Memory B cell (primary cell): ENCODE results near the gene C18orf32.
"Not testable (repeated sequence)": the region's sequence is repeated elsewhere in the genome, so short reads cannot be mapped to it uniquely, and the experiment has no call there.

Source experiments
- ATAC-seq: fragments of 150-1000 bp; cut with Tn5 transposase; 2 replicates; pipeline ENCODE4 v1.10.0; 2021; ENCODE audit warnings: low read depth, mild to moderate bottlenecking, moderate library complexity
- DNase-seq, 2 donors: peaks; one replicate each; pipeline ENCODE4 v3.0.0; 2022; ENCODE audit warnings: low spot score in 2 of 2
- H3K27ac Mint-ChIP-seq: one replicate; pipeline ENCODE4 v1.8.0; 2022; ENCODE audit warnings: mild to moderate bottlenecking, moderate library complexity, mixed read lengths
- H3K27me3 Mint-ChIP-seq: one replicate; pipeline ENCODE4 v1.8.0; 2022; ENCODE audit warnings: mixed read lengths
- H3K36me3 Mint-ChIP-seq: one replicate; pipeline ENCODE4 v1.8.0; 2022; ENCODE audit warnings: mild to moderate bottlenecking, mixed read lengths
- H3K4me1 Mint-ChIP-seq: one replicate; pipeline ENCODE4 v1.8.0; 2022; ENCODE audit warnings: mixed read lengths
- H3K4me3 Mint-ChIP-seq: one replicate; pipeline ENCODE4 v1.8.0; 2022; ENCODE audit warnings: mild to moderate bottlenecking, moderate library complexity, mixed read lengths
- H3K9me3 Mint-ChIP-seq: one replicate; pipeline ENCODE4 v1.8.0; 2022; ENCODE audit warnings: mixed read lengths

The C18orf32 gene

DNA sequence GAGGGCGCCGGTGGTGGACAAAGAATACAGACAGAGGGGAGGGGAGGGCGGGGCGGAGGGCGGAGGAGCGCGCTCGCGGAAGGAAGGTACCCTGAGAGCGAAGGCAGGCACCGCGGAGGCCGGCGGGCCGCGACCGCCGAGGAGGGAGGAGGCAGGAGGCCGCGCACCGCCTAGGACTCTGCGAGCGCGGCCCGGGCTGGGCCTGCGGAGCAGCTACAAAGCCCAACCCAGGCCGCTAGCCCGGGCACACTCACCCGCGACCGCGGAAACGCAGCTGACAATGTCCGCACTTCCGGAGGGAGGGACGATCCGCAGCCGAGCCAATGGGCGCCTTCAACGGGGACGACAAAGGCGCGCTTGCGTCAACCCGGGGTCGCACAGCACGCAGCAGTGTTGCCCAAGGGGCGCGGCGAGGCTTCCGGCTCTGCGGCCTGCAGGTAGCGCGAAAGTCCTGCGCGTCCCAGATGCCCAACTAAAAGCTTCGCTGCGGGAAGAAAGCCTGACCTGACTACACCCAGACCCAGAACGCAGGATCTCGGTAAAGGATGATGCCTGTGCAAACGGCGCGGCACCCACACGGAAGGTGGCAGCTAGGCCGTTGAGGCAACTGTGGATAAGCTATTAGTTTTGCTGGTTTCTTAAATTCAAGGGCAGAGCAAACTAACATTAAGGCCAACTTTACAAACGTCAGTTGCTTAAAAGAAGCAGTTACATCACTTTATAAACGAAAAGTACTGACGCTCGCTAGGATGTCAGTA is at the start of gene C18orf32:
Gene C18orf32 (minus strand): TSS at position 282 of the 758 bp plus-strand sequence. CDS start 3,486 bp downstream, outside the sequence.
- peak; percentile 92 to 94 for DNase-seq
- Mint-ChIP-seq H3K4me3 (peak within 1 kb of the TSS; percentile 98), H3K27me3 (no peaks in the 10 kb centered on the region), H3K27ac (peak within 1 kb of the TSS; percentile 98), H3K36me3 (peaks cover 27% of the 10 kb centered on the region), H3K9me3 (no peaks in the 10 kb centered on the region), H3K4me1 (peaks cover 32% of the 10 kb centered on the region)
- peak; percentile 90 for ATAC-seq

DNA sequence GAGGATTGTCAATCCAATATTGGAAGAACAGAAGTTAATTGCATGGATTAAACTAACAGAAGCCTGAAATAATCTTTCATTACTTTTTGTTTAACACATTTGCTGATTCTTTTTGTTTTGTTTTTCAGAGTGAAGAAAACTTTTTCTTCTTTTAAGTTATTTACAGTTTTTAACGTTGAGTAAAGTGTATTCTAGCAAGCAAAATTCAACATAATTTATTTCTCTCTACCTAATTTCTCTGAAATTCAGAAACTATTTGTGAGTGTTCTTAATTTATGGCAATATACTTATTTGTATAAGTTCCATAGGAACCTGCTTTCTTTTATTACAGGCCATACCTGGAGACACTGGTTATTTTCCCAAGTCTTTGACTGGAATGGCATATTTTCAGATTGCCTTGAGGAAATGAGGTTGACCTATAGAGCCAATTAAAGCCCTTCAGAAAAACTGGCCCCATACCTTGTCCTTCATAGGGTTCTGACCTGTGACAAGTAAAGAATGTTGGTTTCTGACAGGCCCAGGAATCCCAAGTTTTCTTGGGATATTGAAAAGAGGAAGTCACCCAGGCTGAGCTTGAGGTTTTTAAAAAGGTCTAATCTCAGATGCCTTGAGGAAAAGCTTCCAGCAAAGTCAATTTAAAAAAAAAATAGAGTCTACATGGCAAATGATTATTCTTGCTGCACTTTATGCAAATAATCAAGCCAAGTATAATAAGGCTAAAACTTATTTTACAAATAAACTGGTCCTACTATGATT is 48.0 kb upstream of the C18orf32 start:
- Mint-ChIP-seq H3K4me3 (no peak overlapping the region), H3K27ac (no peak overlapping the region), H3K9me3 (peaks cover 1% of the 10 kb centered on the region), H3K27me3 (peaks cover 4% of the 10 kb centered on the region), H3K4me1 (peaks cover 3% of the 10 kb centered on the region), H3K36me3 (no peaks in the 10 kb centered on the region)
- DNase-seq (no peak), ATAC-seq (no peak)

DNA sequence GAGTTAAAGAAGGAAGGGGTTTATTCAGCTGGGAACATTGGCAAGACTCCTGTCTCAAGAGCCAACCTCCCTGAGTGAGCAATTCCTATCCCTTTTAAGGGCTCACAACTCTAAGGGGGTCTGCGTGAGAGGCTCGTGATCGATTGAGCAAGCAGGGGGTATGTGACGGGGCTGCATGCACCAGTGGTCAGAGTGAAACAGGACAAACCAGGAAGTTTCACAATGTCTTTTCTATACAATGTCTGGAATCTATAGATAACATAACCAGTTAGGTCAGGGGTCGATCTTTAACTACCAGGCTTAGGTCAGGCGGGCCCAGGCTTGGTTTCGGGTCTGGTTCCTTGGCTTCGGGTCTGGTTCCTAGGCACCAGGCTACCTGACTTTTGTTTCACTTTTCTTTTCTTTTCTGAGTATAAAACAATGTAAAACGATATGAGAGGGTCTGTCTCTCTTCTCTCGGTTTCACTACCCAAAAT is 44.7 kb upstream of the C18orf32 start:
- no peak for DNase-seq
- peak overlapping the region; percentile 80 for H3K4me3 Mint-ChIP-seq
- peaks cover 3% of the 10 kb centered on the region for H3K4me1 Mint-ChIP-seq

DNA sequence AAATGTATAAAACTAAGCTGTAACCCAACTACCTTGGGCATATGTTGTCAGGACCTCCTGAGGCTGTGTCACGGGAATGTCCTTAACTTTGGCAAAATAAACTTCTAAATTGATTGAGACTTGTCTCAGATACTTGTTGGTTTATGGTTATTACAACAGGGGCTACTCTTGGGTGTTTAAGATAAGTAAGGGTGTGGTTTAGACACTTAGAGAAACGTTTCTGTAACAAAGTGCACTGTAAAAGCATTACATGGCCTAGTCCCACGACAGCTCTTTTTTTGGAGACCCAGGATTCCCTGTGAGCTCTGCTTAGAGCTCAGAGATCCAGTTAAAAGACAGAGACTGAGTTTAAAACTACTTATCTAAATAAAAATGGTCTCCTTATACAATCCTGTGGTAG is 42.6 kb upstream of the C18orf32 start:
- Mint-ChIP-seq H3K27ac (no peak overlapping the region), H3K36me3 (no peaks in the 10 kb centered on the region), H3K27me3 (peaks cover 4% of the 10 kb centered on the region), H3K4me3 (no peak overlapping the region), H3K4me1 (peaks cover 3% of the 10 kb centered on the region), H3K9me3 (no peaks in the 10 kb centered on the region)
- DNase-seq (no peak), ATAC-seq (no peak)

More for the DNA sequence above, 44.7 kb upstream of the C18orf32 start:
- H3K27ac Mint-ChIP-seq, result no peak overlapping the region
- no peaks in the 10 kb centered on the region for H3K36me3 Mint-ChIP-seq
- H3K27me3 Mint-ChIP-seq, result peaks cover 4% of the 10 kb centered on the region
- H3K9me3 Mint-ChIP-seq, result peaks cover 1% of the 10 kb centered on the region
- ATAC-seq, result no peak

DNA sequence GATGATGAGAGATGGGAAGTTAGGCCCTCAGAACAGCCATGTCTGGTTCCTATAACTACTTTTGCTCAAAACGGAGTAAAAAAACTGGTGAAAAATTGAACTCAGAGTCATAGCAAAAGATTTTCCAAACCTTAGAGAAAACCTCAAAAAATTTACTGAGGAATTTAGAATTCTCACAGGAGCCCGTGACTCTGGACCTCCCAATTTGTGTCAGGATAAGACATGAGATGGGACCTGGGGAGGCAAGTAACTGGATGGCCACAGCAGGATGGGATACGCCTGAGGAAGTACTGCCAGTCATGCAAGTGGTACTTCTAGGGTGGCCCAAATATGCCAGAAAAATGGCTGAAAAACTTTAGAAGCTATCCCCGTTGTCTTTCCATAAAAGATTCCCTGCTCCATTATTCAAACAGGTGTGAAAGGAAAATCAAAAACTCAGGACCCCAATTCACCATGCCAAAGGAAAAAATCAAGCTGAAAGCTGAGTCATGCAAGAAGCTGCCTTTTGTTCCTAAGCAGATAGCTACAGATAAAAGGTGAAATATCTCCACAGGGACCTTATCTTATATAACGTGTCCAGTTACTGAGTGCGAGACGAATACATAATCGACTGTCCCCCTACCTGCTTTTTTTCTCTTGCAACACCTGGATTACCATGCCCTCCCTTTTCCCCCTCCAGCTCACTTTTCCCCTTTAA is 40.7 kb upstream of the C18orf32 start:
- no peak for DNase-seq
- H3K4me1 Mint-ChIP-seq, result peaks cover 3% of the 10 kb centered on the region
- no peak overlapping the region for H3K4me3 Mint-ChIP-seq
- H3K27me3 Mint-ChIP-seq, result peaks cover 6% of the 10 kb centered on the region
- H3K9me3 Mint-ChIP-seq, result no peaks in the 10 kb centered on the region
- no peaks in the 10 kb centered on the region for H3K36me3 Mint-ChIP-seq
- no peak overlapping the region for H3K27ac Mint-ChIP-seq
- ATAC-seq, result no peak

DNA sequence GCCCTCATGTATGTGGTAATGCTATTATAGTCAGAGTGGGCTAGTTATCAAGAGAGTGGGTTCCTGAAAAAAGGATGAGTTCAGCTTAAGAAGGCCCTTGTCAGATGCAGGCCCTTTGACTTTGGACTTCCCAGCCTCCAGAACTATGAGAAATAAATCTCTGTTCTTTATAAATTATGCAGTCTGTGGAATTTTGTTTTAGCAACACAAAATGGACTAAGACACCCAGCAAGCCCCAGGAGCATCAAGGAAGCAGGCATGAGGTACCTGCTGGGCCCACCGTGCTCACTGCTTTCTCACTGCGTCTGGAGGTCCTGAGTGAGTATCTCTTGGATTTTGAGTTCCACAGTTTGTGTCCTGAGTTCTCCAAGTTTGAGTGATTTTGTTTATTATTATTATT is 38.9 kb upstream of the C18orf32 start:
- Mint-ChIP-seq H3K4me3 (no peak overlapping the region), H3K4me1 (no peaks in the 10 kb centered on the region), H3K9me3 (no peaks in the 10 kb centered on the region), H3K36me3 (no peaks in the 10 kb centered on the region), H3K27ac (no peak overlapping the region), H3K27me3 (peaks cover 6% of the 10 kb centered on the region)
- ATAC-seq (no peak), DNase-seq (no peak)

DNA sequence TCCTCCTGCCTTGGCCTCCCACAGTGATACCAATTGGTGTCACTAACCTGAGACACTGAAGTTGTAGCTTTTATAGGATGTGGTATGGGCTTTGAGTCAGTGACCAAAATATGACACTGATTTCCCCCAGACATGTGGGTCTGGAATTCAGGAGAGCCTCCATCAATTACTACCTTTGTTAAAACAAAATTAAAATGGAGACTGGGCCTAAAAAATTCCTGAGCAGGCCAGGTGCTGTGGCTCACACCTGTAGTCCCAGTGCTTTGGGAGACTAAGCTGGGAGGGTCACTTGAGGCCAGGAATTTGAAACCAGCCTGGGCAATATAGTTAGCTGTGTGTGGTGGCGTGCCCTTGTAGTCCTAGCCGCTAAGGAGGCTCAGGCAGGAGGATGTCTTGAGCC is 37.9 kb upstream of the C18orf32 start:
- H3K36me3 Mint-ChIP-seq, result no peaks in the 10 kb centered on the region
- no peak for ATAC-seq
- no peak overlapping the region for H3K27ac Mint-ChIP-seq

DNA sequence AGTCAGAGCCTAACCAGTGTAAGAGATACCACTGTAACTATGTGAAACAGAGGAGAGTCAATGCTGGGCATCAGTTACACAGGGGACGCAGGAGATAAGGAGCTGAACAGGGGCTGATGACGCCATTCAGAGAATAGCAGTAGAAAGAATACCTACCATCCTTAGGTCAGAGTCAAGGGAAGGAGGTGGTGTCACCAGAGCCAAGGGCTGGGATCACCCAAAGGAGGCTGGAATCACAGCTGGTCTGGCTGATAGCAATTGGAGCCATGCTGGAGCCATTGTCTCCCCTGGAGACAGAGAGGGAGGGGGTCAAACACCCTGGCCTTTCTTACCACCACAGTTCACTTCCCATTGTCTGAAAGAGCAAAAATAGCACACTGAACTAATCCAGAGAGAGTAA is 37.3 kb upstream of the C18orf32 start:
- Mint-ChIP-seq H3K27ac (no peak overlapping the region), H3K27me3 (peaks cover 4% of the 10 kb centered on the region), H3K4me1 (no peaks in the 10 kb centered on the region), H3K4me3 (no peak overlapping the region), H3K9me3 (no peaks in the 10 kb centered on the region), H3K36me3 (no peaks in the 10 kb centered on the region)
- no peak for DNase-seq
- no peak for ATAC-seq

More for the DNA sequence above, 37.9 kb upstream of the C18orf32 start:
- H3K9me3 Mint-ChIP-seq, result no peaks in the 10 kb centered on the region
- no peak overlapping the region for H3K4me3 Mint-ChIP-seq
- DNase-seq, result no peak
- H3K4me1 Mint-ChIP-seq, result no peaks in the 10 kb centered on the region
- peaks cover 4% of the 10 kb centered on the region for H3K27me3 Mint-ChIP-seq

DNA sequence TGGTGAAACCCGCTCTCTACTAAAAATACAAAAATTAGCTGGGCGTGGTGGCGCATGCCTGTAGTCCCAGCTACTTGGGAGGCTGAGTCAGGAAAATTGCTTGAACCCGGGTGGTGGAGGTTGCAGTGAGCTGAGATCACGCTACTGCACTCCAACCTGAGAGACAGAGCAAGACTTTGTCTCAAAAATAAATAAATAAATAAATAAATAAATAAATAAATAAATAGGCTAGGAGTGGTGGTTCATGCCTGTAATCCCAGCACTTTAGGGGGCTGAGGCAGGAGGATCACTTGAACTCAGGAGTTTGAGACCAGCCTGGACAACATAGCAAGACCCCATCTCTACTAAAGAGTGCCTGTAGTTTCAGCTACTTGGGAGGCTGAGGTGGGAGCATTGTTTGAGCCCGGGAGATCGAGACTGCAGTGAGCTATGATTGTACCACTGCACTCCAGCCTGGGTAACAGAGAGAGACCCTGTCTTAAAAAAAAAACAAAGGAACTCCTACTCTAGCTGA is 36.6 kb upstream of the C18orf32 start:
- not testable (repeated sequence) for H3K36me3 Mint-ChIP-seq, ATAC-seq, H3K27me3 Mint-ChIP-seq, H3K9me3 Mint-ChIP-seq, H3K4me1 Mint-ChIP-seq, DNase-seq, H3K4me3 Mint-ChIP-seq, H3K27ac Mint-ChIP-seq

DNA sequence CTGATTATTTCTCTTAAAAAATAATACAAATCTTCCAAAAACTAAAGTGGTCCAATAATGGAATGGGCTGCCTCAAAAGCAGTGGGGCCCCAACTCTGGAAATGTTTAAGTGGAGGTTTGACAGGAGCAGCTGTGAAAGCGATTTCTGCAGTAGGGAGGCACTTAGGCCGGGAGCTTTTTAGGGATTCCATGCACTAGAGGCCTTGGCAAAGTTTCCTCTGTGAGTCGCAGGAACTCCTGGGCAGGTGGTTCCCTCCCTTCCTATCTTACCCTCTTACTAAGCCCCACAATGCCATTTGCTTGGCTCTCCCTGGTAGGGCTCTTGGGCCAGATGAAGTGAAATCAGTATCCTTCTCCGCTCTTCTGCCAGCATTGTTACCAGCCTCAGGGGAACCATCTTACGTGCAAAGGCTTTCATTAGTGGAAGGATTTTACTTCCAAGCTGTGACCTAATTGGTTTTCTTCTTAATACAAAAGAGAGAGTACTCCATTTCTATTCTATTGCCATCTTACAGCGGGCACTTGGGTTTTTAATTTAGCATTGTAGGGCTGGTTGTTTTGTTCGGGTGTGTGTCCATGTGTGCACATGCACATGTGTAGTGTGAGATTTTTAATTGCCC is 34.3 kb upstream of the C18orf32 start:
- Mint-ChIP-seq H3K4me1 (no peaks in the 10 kb centered on the region), H3K36me3 (no peaks in the 10 kb centered on the region), H3K27me3 (peaks cover 4% of the 10 kb centered on the region), H3K27ac (no peak overlapping the region), H3K4me3 (no peak overlapping the region), H3K9me3 (no peaks in the 10 kb centered on the region)
- no peak for ATAC-seq
- no peak for DNase-seq

DNA sequence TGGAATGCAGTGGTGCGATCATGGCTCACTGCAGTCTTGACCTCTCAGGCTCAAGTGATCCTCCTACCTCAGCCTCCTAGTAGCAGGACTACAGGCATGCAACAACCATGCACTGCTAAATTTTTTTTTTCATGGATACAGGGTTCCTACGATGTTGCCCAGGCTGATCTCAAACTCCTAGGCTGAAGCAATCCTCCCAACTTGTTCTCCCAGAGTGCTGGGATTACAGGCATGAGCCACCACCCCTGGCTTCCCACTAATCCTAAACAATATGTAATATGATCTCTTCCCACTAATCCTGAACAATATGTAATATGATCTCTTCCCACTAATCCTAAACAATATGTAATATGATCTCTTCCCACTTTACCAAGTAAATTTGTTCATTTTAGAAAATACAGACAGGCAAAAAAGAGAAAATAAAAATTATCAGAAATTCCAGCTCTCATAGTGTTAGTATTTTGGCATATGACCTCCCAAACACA is 33.7 kb upstream of the C18orf32 start:
- ATAC-seq, result no peak
- H3K9me3 Mint-ChIP-seq, result no peaks in the 10 kb centered on the region
- peaks cover 6% of the 10 kb centered on the region for H3K27me3 Mint-ChIP-seq
- H3K27ac Mint-ChIP-seq, result no peak overlapping the region
- H3K36me3 Mint-ChIP-seq, result no peaks in the 10 kb centered on the region
- H3K4me1 Mint-ChIP-seq, result no peaks in the 10 kb centered on the region
- DNase-seq, result no peak
- no peak overlapping the region for H3K4me3 Mint-ChIP-seq

DNA sequence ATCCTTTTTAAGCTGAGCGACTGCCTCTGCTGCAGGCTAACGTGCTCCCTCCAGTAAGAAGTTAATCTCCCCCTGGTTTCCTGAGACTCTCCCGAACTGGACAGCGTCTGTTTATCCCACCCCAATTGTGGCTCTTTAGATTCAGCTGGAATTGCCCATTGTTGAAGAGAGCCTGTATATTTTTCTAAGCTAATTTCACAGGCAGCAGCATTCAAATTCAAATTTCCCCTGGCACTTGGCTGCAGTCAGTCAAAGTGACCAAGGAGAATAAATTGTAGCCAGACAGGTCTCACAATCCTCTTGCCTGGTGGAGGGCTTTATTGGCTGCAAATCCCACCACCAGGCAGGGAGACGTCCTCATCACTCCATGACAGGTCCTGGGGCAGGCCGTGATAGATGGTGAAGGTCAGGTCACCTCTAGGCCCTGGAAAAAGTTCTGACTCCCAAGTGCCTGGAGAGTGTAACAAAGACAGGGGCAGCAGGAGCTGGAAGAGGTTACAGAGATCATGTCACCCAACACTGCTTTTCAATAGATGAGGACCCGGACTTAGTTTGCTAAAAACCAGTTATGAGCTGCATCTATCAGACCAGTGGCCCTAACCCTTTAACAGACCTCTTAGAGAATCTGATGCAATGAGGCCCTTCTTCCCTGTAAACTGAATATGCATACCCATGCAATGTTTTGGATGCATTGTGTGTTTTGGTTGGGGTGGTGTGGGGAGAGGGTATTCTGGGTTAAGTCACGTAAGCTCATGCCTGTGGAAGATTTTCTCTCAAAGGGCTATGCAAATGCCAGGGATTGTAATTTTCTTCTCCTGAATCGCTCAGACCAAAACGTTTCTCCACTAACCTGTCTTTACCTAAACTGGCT is 32.3 kb upstream of the C18orf32 start:
- DNase-seq, result no peak
- H3K36me3 Mint-ChIP-seq, result no peaks in the 10 kb centered on the region
- no peaks in the 10 kb centered on the region for H3K9me3 Mint-ChIP-seq
- no peak overlapping the region for H3K4me3 Mint-ChIP-seq
- ATAC-seq, result no peak
- no peak overlapping the region for H3K27ac Mint-ChIP-seq
- no peaks in the 10 kb centered on the region for H3K4me1 Mint-ChIP-seq
- H3K27me3 Mint-ChIP-seq, result peaks cover 4% of the 10 kb centered on the region

DNA sequence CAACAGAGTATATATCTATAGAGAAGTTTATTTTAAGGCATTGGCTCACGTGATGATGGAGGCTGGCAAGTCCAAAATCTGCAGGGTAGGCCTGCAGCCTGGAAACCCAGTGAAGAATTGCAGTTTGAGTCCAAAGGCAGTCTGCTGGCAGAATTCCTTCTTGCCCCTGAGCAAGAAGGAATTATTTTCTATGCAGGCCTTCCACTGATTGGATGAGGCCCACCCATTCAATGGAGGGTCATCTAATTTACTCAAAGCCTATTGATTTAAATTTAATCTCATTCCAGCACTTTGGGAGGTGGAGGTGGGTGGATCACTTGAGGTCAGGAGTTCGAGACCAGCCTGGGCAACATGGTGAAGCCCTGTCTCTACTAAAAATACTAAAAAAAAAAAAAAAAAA is 30.4 kb upstream of the C18orf32 start:
- no peak for DNase-seq
- no peaks in the 10 kb centered on the region for H3K36me3 Mint-ChIP-seq
- H3K27ac Mint-ChIP-seq, result no peak overlapping the region
- peaks cover 4% of the 10 kb centered on the region for H3K27me3 Mint-ChIP-seq
- no peak for ATAC-seq
- no peak overlapping the region for H3K4me3 Mint-ChIP-seq
- H3K9me3 Mint-ChIP-seq, result no peaks in the 10 kb centered on the region
- H3K4me1 Mint-ChIP-seq, result no peaks in the 10 kb centered on the region
